Tibial nerve (tissue), 4 donors: ENCODE results near the gene ARHGAP6. TPM values are rescaled to one million over a fixed set of nuclear protein-coding genes. Genes with fewer than 3 reads are reported as not detected.

Source experiments
- DNase-seq, 2 donors: peaks; one replicate each; pipeline ENCODE4 v3.0.0-alpha.2; 2019; ENCODE audit warnings: low spot score in 2 of 2
- H3K27ac ChIP-seq, 4 donors: fragments of 200-600 bp; sonication (generic) in 3 of 4; one replicate each; pipeline ENCODE4 v1.5.1; 2017 to 2019; ENCODE audit warnings: mild to moderate bottlenecking in 1 of 4
- H3K27me3 ChIP-seq, 2 donors: fragments of 200-600 bp; sonication (generic) in 1 of 2; one replicate each; pipeline versions ENCODE4 v1.5.1 to v1.6.0; 2017 to 2019
- H3K36me3 ChIP-seq, 3 donors: fragments of 200-600 bp; sonication (generic); one replicate each; pipeline ENCODE4 v1.5.1; 2018 to 2019
- H3K4me1 ChIP-seq, 4 donors: fragments of 200-600 bp; sonication (generic) in 3 of 4; one replicate each; pipeline ENCODE4 v1.5.1; 2017 to 2019
- H3K4me3 ChIP-seq, 4 donors: fragments of 200-600 bp; sonication (generic) in 3 of 4; one replicate each; pipeline ENCODE4 v1.5.1; 2017 to 2019; ENCODE audit warnings: mild to moderate bottlenecking in 1 of 4, moderate library complexity in 1 of 4
- H3K9me3 ChIP-seq, 4 donors: fragments of 200-600 bp; sonication (generic) in 3 of 4; one replicate each; pipeline ENCODE4 v1.5.1; 2017 to 2019
- CTCF ChIP-seq, 5 experiments: fragments of 200-600 bp in 3 of 5; fragments of 450-650 bp in 2 of 5; sonication (generic) in 3 of 5; IDR thresholded peaks; one replicate each; pipeline ENCODE4 v1.5.1; 2016 to 2019; ENCODE audit warnings: antibody characterized with exemption in 5 of 5, mild to moderate bottlenecking in 3 of 5, moderate library complexity in 2 of 5
- EP300 ChIP-seq, 2 donors: sonication (generic); formaldehyde crosslinking; IDR thresholded peaks; one replicate each; pipeline ENCODE4 v1.6.1; 2017; ENCODE audit warnings: antibody characterized with exemption in 2 of 2, mild to moderate bottlenecking in 1 of 2
- POLR2A ChIP-seq, 2 donors: fragments of 450-650 bp; IDR thresholded peaks; one replicate each; pipeline ENCODE4 v1.6.1; 2017; ENCODE audit warnings: antibody characterized with exemption in 2 of 2, mild to moderate bottlenecking in 2 of 2, moderate library complexity in 2 of 2
- WGBS, 2 donors: methylation state at CpG; one replicate each; pipeline ENCODE4 v1.1.5; 2018; 5-methylcytosine and 5-hydroxymethylcytosine counted together
- total RNA-seq, 4 donors: library from RNA; depleted of rRNA; stranded (reverse); fragments of >200 nt; gene quantifications; one replicate each; pipeline ENCODE4 v1.1.0, GENCODE V29; 2016

ARHGAP6 gene
- total RNA-seq, 4 donors from 2014 or later = 16.0 to 51.9 (median 39.3) TPM

GRCh38 chrX:11702420-11702819 is 36.7 kb upstream of the ARHGAP6 start:
- Histone ChIP-seq H3K4me1 (no peaks in the 10 kb centered on the region), H3K27me3 (no peaks in the 10 kb centered on the region), H3K4me3 (no peak overlapping the region), H3K9me3 (no peaks in the 10 kb centered on the region), H3K27ac (no peak overlapping the region), H3K36me3 (no peaks in the 10 kb centered on the region)
- DNase-seq = no peak
- TF ChIP-seq POLR2A (IDR thresholded peaks at IDR 0.05) (no peak), EP300 (IDR thresholded peaks at IDR 0.05) (no peak), CTCF (IDR thresholded peaks at IDR 0.05) (no peak)
- WGBS, 2 donors = 88 to 100% methylated on average over 2 to 3 of the region's 3 CpGs

DNA sequence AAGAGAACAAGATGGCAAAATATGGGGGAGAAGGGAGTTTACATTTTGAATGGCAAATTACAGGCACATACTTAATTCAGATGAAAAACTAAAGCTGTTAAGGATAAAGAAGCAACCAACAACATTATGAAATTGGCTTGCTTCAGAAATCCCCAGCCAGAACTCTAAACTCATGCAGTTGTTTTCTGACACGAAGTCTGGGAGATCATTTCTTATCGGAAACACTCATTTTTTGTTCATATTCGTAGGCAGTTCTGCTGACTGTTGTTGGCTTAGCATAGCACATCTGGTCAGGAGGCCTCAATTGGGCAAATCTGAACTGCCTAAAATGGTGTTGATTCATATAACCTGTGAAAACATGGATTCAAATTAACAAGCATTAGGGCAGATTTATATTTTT is 33.0 kb upstream of the ARHGAP6 start:
- no peaks in the 10 kb centered on the region for H3K27me3 ChIP-seq
- H3K4me1 ChIP-seq = no peaks in the 10 kb centered on the region
- no peak overlapping the region for H3K27ac ChIP-seq
- WGBS, 2 donors = 67 to 70% methylated on average over 3 of the region's 3 CpGs
- no peak overlapping the region for H3K4me3 ChIP-seq
- H3K36me3 ChIP-seq = no peaks in the 10 kb centered on the region
- DNase-seq = no peak
- TF ChIP-seq EP300 (IDR thresholded peaks at IDR 0.05) (no peak), CTCF (IDR thresholded peaks at IDR 0.05) (no peak), POLR2A (IDR thresholded peaks at IDR 0.05) (no peak)
- H3K9me3 ChIP-seq = no peaks in the 10 kb centered on the region

DNA sequence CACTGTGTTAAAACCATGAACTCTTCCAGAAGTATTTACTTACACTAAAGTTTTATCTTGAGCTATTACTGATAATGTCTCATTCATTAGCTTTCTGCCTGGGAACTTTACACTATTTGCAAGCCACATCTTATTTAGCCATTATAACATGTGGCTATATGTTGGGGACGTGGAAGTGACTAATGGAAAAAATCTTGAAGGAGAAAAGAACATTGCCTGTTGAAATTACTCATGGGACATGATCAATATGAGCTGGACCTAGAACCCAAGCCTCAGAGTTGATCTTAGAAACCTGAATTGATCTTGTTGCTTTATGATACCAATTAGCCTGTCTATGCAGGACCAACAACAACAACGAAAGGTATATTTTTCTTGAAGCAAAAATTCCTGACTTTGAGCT is 22.5 kb upstream of the ARHGAP6 start:
- Histone ChIP-seq H3K4me3 (no peak overlapping the region), H3K9me3 (no peaks in the 10 kb centered on the region)
- 61 to 76% methylated on average over 2 of the region's 2 CpGs for WGBS, 2 donors

GRCh38 chrX:11687157-11687556 is 21.4 kb upstream of the ARHGAP6 start:
- TF ChIP-seq CTCF (IDR thresholded peaks at IDR 0.05) (no peak), EP300 (IDR thresholded peaks at IDR 0.05) (no peak), POLR2A (IDR thresholded peaks at IDR 0.05) (no peak)
- 54 to 57% methylated on average over 2 of the region's 2 CpGs for WGBS, 2 donors
- Histone ChIP-seq H3K27ac (no peak overlapping the region), H3K4me3 (no peak overlapping the region), H3K9me3 (no peaks in the 10 kb centered on the region), H3K27me3 (no peaks in the 10 kb centered on the region), H3K36me3 (no peaks in the 10 kb centered on the region), H3K4me1 (no peaks in the 10 kb centered on the region)
- DNase-seq = no peak

More for the DNA sequence above, 22.5 kb upstream of the ARHGAP6 start:
- Histone ChIP-seq H3K36me3 (no peaks in the 10 kb centered on the region), H3K27ac (no peak overlapping the region), H3K4me1 (no peaks in the 10 kb centered on the region), H3K27me3 (no peaks in the 10 kb centered on the region)
- DNase-seq = no peak
- TF ChIP-seq CTCF (IDR thresholded peaks at IDR 0.05) (no peak), POLR2A (IDR thresholded peaks at IDR 0.05) (no peak), EP300 (IDR thresholded peaks at IDR 0.05) (no peak)

DNA sequence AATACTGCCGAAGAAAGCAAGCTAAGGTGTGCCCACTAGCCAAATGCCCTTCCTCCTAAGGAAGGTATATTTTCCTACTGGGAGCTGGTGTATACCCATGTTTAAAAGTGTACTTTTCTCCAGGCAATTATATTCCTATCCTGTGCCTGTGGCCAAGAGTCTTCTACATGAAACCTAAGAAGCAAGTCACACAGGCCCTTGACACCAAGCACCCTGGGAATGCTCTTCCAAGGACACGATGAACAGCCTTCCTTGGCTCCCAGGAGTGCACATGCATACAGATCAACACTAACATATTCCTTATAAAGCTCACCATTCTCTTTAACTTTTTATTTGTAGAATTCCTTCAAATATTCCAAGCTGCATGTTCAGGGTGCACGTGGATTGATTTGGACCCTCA is 17.3 kb upstream of the ARHGAP6 start:
- no peak for DNase-seq
- H3K4me3 ChIP-seq = no peak overlapping the region
- WGBS, 2 donors = 80 to 91% methylated on average over 3 of the region's 3 CpGs
- H3K27ac ChIP-seq = no peak overlapping the region
- H3K4me1 ChIP-seq = no peaks in the 10 kb centered on the region
- no peaks in the 10 kb centered on the region for H3K36me3 ChIP-seq
- no peaks in the 10 kb centered on the region for H3K9me3 ChIP-seq
- H3K27me3 ChIP-seq = peaks cover 0 to under 1% of the 10 kb centered on the region in 2 donors
- TF ChIP-seq CTCF (IDR thresholded peaks at IDR 0.05) (no peak), EP300 (IDR thresholded peaks at IDR 0.05) (no peak), POLR2A (IDR thresholded peaks at IDR 0.05) (no peak)
